Lower leg skin (tissue), 3 donors: ENCODE results near the gene MIAT.

ENCODE experiments used
- CTCF ChIP-seq, 3 donors: fragments of 450-650 bp; IDR thresholded peaks; one replicate each; pipeline ENCODE4 v1.5.1; 2016; ENCODE audit warnings: antibody characterized with exemption in 3 of 3, mild to moderate bottlenecking in 3 of 3, moderate library complexity in 2 of 3
- POLR2A ChIP-seq, 2 donors: fragments of 450-650 bp; IDR thresholded peaks; one replicate each; pipeline ENCODE4 v1.6.1; 2016 to 2017; ENCODE audit warnings: antibody characterized with exemption in 2 of 2, mild to moderate bottlenecking in 1 of 2, moderate library complexity in 1 of 2

- TF ChIP-seq CTCF (IDR thresholded peaks at IDR 0.05): no peak
- TF ChIP-seq POLR2A (IDR thresholded peaks at IDR 0.05): no peak
Measured at GRCh38 chr22:26712158-26712557, 54.8 kb downstream of the MIAT start.
